ENCODE results near the gene PLA2G6. TPM values are rescaled to one million over a fixed set of nuclear protein-coding genes. Genes with fewer than 3 reads are reported as not detected.
"Not testable (repeated sequence)": the region's sequence is repeated elsewhere in the genome, so short reads cannot be mapped to it uniquely, and the experiment has no call there.

PLA2G6 gene
- total RNA-seq, 2 experiments from 2014 or later, result 65.0 to 72.0 TPM

GRCh38 chr22:38167988-38168407 lies 13.6 kb downstream of the PLA2G6 start:
- ChIA-PET CTCF (interaction anchor here (0.8 to 1.4 kb wide), 3 partner anchors 8 to 23 kb away, joined by 3 to 4 read pairs (median 3); no protein-coding TSS in a partner anchor), POLR2A (no interaction called here)
- Mint-ChIP-seq H3K27me3 (no peaks in the 10 kb centered on the region), H3K36me3 (ENCODE audit: low read depth) (peaks cover 13% of the 10 kb centered on the region), H3K4me1 (peaks cover 23% of the 10 kb centered on the region), H3K4me3 (no peak overlapping the region), H3K9me3 (no peaks in the 10 kb centered on the region), H3K27ac (no peak overlapping the region)
- DNase-seq, result no peak

DNA sequence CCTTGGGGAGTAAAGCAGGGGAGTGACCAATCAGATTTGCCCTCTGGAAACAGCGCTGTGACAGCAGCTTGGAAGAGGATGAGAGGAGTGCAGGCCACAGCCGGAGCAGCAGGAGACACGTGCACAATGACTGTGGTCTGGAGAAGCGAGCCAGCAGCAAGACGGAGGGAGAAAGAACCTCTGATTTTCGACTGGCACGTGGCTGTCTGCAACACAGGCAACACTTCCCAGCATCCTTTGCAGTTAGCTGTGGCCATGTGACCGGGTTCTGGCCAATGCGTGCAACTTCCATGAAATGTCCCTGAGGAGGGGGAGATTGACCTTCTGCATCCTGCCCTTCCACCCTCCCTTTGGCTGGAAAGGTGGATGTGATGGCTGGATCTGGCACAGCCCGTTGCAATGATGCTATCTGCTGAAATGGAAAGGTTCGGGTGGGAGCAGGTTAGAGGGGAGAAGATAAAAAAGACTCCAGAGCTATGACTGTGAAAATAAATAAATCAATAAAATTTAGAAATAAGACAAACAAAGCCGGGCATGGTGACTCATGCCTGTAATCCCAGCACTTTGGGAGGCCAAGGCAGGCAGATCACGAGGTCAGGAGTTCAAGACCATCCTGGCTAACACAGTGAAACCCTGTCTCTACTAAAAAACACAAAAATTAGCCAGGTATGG lies 15.6 kb downstream of the PLA2G6 start:
- Mint-ChIP-seq H3K4me3 (no peak overlapping the region), H3K27ac (peak overlapping the region; percentile 41)

GRCh38 chr22:38164551-38164918 lies 17.1 kb downstream of the PLA2G6 start:
- peaks cover 23% of the 10 kb centered on the region for H3K36me3 Mint-ChIP-seq (ENCODE audit: low read depth)
- no peak for DNase-seq
- ChIA-PET CTCF (interaction anchor here (1.9 kb wide), 1 partner anchor 12 kb away, joined by 5 read pairs; no protein-coding TSS in a partner anchor), POLR2A (no interaction called here)
- H3K27ac Mint-ChIP-seq, result peak overlapping the region; percentile 76
- no peaks in the 10 kb centered on the region for H3K9me3 Mint-ChIP-seq
- H3K4me1 Mint-ChIP-seq, result peaks cover 31% of the 10 kb centered on the region
- no peaks in the 10 kb centered on the region for H3K27me3 Mint-ChIP-seq
- H3K4me3 Mint-ChIP-seq, result no peak overlapping the region

More for the DNA sequence above, 15.6 kb downstream of the PLA2G6 start:
- Mint-ChIP-seq H3K4me1 (peaks cover 30% of the 10 kb centered on the region), H3K9me3 (no peaks in the 10 kb centered on the region), H3K36me3 (ENCODE audit: low read depth) (peaks cover 17% of the 10 kb centered on the region), H3K27me3 (no peaks in the 10 kb centered on the region)
- ChIA-PET POLR2A (no interaction called here), CTCF (no interaction called here)
- no peak for DNase-seq

- H3K27ac Mint-ChIP-seq, result peak overlapping the region; percentile 76
- H3K36me3 Mint-ChIP-seq (ENCODE audit: low read depth), result peaks cover 24% of the 10 kb centered on the region
- no peak for DNase-seq
- CTCF ChIA-PET, result interaction anchor here (0.7 to 1.9 kb wide), 2 partner anchors 12 to 15 kb away, joined by 3 to 5 read pairs; no protein-coding TSS in a partner anchor
- POLR2A ChIA-PET, result no interaction called here
- no peaks in the 10 kb centered on the region for H3K9me3 Mint-ChIP-seq
- H3K4me1 Mint-ChIP-seq, result peaks cover 31% of the 10 kb centered on the region
- no peak overlapping the region for H3K4me3 Mint-ChIP-seq
- no peaks in the 10 kb centered on the region for H3K27me3 Mint-ChIP-seq
Measured at GRCh38 chr22:38163844-38164550, 17.6 kb downstream of the PLA2G6 start.

GRCh38 chr22:38162881-38163843 lies 18.5 kb downstream of the PLA2G6 start:
- POLR2A ChIA-PET, result no interaction called here
- no peaks in the 10 kb centered on the region for H3K27me3 Mint-ChIP-seq
- CTCF ChIA-PET, result interaction anchor here (0.7 to 1.9 kb wide), 2 partner anchors 13 to 16 kb away, joined by 3 to 5 read pairs; no protein-coding TSS in a partner anchor
- peaks cover 31% of the 10 kb centered on the region for H3K4me1 Mint-ChIP-seq
- no peak overlapping the region for H3K27ac Mint-ChIP-seq
- DNase-seq, result no peak
- no peak overlapping the region for H3K4me3 Mint-ChIP-seq
- H3K36me3 Mint-ChIP-seq (ENCODE audit: low read depth), result peaks cover 20% of the 10 kb centered on the region
- H3K9me3 Mint-ChIP-seq, result no peaks in the 10 kb centered on the region

DNA sequence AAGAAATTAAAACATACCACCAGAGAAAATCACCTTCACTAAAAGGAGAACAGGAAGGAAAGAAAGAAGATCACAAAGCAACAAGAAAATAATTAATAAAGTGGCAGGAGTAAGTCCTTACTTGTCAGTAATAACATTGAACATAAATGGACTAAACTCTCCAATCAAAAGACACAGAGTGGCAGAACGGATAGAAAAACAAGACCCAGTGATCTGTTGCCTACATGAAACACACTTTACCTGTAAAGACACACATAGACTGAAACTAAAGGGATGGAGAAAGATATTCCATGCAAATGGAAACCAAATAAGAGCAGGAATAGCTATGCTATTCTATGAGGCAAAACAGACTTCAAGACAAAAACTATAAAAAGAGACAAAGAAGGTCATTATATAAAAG lies 25.9 kb downstream of the PLA2G6 start:
- peaks cover 1% of the 10 kb centered on the region for H3K4me1 Mint-ChIP-seq
- H3K9me3 Mint-ChIP-seq, result no peaks in the 10 kb centered on the region
- no peak overlapping the region for H3K4me3 Mint-ChIP-seq
- H3K27ac Mint-ChIP-seq, result no peak overlapping the region
- CTCF ChIA-PET, result interaction anchor here (1.1 kb wide), 1 partner anchor 18 kb away, joined by 3 read pairs; no protein-coding TSS in a partner anchor
- H3K27me3 Mint-ChIP-seq, result no peaks in the 10 kb centered on the region
- no peak for DNase-seq
- POLR2A ChIA-PET, result no interaction called here
- H3K36me3 Mint-ChIP-seq (ENCODE audit: low read depth), result peaks cover 4% of the 10 kb centered on the region

- H3K36me3 Mint-ChIP-seq (ENCODE audit: low read depth); POLR2A ChIA-PET; H3K4me3 Mint-ChIP-seq; H3K4me1 Mint-ChIP-seq; DNase-seq; H3K9me3 Mint-ChIP-seq; H3K27me3 Mint-ChIP-seq: not testable (repeated sequence)
- CTCF ChIA-PET, result interaction anchor here (0.7 kb wide), 1 partner anchor 102 kb away, joined by 3 read pairs; no protein-coding TSS in a partner anchor
- H3K27ac Mint-ChIP-seq, result peak overlapping the region; percentile 6
Measured at GRCh38 chr22:38154563-38154915, 27.1 kb downstream of the PLA2G6 start.

GRCh38 chr22:38153821-38154562 lies 27.6 kb downstream of the PLA2G6 start:
- Mint-ChIP-seq H3K27me3 (no peaks in the 10 kb centered on the region), H3K4me3 (no peak overlapping the region), H3K36me3 (ENCODE audit: low read depth) (no peaks in the 10 kb centered on the region), H3K4me1 (no peaks in the 10 kb centered on the region), H3K9me3 (no peaks in the 10 kb centered on the region), H3K27ac (no peak overlapping the region)
- CTCF ChIA-PET, result interaction anchor here (0.8 kb wide), 1 partner anchor 20 kb away, joined by 5 read pairs; no protein-coding TSS in a partner anchor
- DNase-seq, result no peak
- POLR2A ChIA-PET, result no interaction called here

DNA sequence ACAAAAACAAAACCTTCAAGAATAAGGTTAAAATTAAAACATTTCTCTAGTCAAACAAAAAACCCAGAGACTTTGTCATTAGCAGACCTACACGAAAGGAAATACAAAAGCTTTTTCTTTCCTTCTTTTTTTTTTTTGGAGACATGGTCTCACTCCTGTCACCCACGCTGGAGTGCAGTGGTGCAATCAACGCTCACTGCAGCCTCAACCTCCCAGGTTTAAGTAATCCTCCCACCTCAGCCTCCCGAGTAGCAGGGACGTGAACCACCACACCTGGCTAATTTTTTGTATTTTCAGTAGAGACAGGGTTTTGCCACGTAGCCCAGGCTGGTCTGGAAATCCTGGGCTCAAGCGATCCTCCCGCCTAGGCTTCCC lies 30.5 kb downstream of the PLA2G6 start:
- no peak overlapping the region for H3K27ac Mint-ChIP-seq
- POLR2A ChIA-PET, result no interaction called here

GRCh38 chr22:38148245-38148644 lies 33.4 kb downstream of the PLA2G6 start:
- CTCF ChIA-PET, result no interaction called here
- H3K9me3 Mint-ChIP-seq, result no peaks in the 10 kb centered on the region

More for the DNA sequence above, 30.5 kb downstream of the PLA2G6 start:
- Mint-ChIP-seq H3K4me1 (peaks cover 16% of the 10 kb centered on the region), H3K27me3 (no peaks in the 10 kb centered on the region), H3K36me3 (ENCODE audit: low read depth) (peaks cover 3% of the 10 kb centered on the region), H3K9me3 (no peaks in the 10 kb centered on the region), H3K4me3 (no peak overlapping the region)
- no peak for DNase-seq
- CTCF ChIA-PET, result no interaction called here

DNA sequence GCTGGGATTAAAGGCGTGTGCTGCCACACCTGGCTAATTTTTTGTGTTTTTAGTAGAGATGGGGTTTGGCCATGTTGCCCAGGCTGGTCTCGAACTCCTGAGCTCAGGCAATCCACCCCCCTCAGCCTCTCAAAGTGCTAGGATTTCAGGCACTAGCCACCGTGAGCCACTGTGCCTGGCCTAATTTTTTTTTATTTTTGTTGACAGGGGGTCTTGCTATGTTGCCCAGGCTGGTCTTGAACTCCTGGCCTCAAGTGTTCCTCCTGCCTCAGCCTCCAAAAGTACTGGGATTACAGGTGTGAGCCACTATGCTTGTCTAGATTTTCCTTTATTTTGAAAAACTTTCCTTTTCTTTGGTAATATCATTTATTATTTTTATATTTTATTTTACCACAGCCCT lies 35.5 kb downstream of the PLA2G6 start:
- DNase-seq, POLR2A ChIA-PET, H3K27me3 Mint-ChIP-seq, H3K27ac Mint-ChIP-seq, H3K9me3 Mint-ChIP-seq, H3K4me3 Mint-ChIP-seq: not testable (repeated sequence)
- CTCF ChIA-PET, result interaction anchor here (0.9 kb wide), 1 partner anchor 9 kb away, joined by 3 read pairs; no protein-coding TSS in a partner anchor
- Mint-ChIP-seq H3K4me1 (peaks cover 30% of the 10 kb centered on the region), H3K36me3 (ENCODE audit: low read depth) (peaks cover 11% of the 10 kb centered on the region)

More at GRCh38 chr22:38148245-38148644, 33.4 kb downstream of the PLA2G6 start:
- H3K4me3 Mint-ChIP-seq, result no peak overlapping the region
- H3K27me3 Mint-ChIP-seq, result no peaks in the 10 kb centered on the region
- H3K36me3 Mint-ChIP-seq (ENCODE audit: low read depth), result peaks cover 8% of the 10 kb centered on the region
- POLR2A ChIA-PET, result no interaction called here
- no peak for DNase-seq
- H3K27ac Mint-ChIP-seq, result no peak overlapping the region
- H3K4me1 Mint-ChIP-seq, result peaks cover 23% of the 10 kb centered on the region

- no peaks in the 10 kb centered on the region for H3K9me3 Mint-ChIP-seq
- no peaks in the 10 kb centered on the region for H3K27me3 Mint-ChIP-seq
- peaks cover 30% of the 10 kb centered on the region for H3K4me1 Mint-ChIP-seq
- no peak for DNase-seq
- H3K36me3 Mint-ChIP-seq (ENCODE audit: low read depth), result peaks cover 11% of the 10 kb centered on the region
- H3K27ac Mint-ChIP-seq, result peak overlapping the region; percentile 9
- H3K4me3 Mint-ChIP-seq, result no peak overlapping the region
- ChIA-PET POLR2A (no interaction called here), CTCF (interaction anchor here (0.8 to 1.4 kb wide), 2 partner anchors 24 to 202 kb away, joined by 3 to 4 read pairs; no protein-coding TSS in a partner anchor)
Measured at GRCh38 chr22:38144025-38144405, 37.6 kb downstream of the PLA2G6 start.

Measured in activated CD4-positive, alpha-beta T cell treated with anti-CD3 and anti-CD28 coated beads, Interleukin-2, amount 10 ng/mL, durations not matched to agents 7 days and 5 days (primary cell).